Measurements from ENCODE around the gene ISCA1.

The ISCA1 gene

DNA sequence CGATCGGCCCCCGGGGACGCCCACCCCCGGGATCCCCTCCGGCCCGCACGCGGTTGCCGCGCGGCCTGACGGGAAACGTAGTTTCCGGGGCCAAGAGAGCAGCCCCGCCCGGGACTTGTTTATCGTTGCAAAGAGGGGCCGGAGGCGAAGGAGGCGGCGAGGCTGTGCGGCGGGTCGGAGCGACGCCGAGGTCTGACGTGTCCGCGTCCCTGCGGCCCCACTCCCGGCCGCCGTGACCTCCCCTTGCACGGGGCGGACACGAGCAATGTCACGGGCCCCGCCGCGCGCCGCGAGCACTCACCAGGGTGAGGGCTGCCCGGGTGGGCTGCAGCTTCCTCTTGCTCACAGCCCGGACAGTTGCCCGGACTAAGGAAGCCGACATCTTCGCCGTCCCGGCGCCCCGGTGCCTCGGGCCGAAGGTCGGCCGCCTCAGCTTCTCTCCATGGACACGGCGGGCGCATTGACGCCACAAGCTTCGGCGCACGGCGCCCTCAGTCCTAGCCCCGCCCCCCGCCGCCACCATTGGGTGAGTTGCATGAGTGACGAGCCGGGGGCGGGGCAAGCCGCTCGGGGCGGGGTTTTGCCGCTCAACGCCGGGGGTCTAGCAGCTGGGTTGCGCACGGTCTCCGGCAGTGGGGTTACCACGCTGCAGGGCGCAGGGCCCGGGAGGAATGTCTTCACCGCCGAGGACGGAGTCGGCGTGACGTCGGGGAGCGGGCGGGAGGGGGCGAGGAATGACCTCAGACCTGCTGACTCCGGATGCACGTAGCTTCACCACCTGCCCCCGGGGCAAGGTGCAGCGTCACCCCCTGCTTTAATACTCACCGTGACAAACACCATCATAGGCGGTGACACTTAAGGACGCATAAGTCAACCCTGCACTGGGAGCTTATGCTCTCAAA, at the start of gene ISCA1:
Gene ISCA1 (minus strand): TSS at position 462 of the 902 bp plus-strand sequence. CDS start 80 bp downstream, at position 382.
- TF ChIP-seq, protein P1, sequence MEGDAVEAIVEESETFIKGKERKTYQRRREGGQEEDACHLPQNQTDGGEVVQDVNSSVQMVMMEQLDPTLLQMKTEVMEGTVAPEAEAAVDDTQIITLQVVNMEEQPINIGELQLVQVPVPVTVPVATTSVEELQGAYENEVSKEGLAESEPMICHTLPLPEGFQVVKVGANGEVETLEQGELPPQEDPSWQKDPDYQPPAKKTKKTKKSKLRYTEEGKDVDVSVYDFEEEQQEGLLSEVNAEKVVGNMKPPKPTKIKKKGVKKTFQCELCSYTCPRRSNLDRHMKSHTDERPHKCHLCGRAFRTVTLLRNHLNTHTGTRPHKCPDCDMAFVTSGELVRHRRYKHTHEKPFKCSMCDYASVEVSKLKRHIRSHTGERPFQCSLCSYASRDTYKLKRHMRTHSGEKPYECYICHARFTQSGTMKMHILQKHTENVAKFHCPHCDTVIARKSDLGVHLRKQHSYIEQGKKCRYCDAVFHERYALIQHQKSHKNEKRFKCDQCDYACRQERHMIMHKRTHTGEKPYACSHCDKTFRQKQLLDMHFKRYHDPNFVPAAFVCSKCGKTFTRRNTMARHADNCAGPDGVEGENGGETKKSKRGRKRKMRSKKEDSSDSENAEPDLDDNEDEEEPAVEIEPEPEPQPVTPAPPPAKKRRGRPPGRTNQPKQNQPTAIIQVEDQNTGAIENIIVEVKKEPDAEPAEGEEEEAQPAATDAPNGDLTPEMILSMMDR (IDR thresholded peaks at IDR 0.05; ENCODE audit: low read depth, low read length, missing control alignments) = no peak
- in situ Hi-C loops (cut with HindIII; ENCODE audit: low sequenced_read_pairs) = no loop called here
- peak within 1 kb of the TSS; percentile 85 for H3K4me3 ChIP-seq (ENCODE audit: low read depth, low read length)
- DNase-seq (ENCODE audit: low read depth) = peak; percentile 77

DNA sequence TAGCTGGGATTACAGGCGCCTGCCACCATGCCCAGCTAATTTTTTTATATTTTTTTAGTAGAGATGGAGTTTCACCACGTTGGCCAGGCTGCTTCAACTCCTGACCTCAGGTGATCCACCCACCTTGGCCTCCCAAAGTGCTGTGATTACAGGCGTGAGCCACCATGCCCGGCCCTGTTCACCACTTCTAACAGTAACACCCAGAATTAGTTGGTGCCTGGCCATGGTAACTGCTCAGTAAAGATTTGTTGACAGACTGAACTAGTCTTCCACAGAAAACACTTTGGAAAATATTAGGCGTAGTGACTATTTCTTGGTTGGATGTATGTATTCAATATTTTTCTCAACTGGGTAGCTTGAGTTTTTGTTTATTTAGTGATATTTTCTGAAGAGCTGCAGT, 47.8 kb upstream of the ISCA1 start:
- in situ Hi-C loops (cut with HindIII; ENCODE audit: low sequenced_read_pairs) = no loop called here
- DNase-seq (ENCODE audit: low read depth) = no peak
- H3K4me3 ChIP-seq (ENCODE audit: low read depth, low read length) = no peak overlapping the region
- TF ChIP-seq, protein P1 (IDR thresholded peaks at IDR 0.05; ENCODE audit: low read depth, low read length, missing control alignments) = no peak

DNA sequence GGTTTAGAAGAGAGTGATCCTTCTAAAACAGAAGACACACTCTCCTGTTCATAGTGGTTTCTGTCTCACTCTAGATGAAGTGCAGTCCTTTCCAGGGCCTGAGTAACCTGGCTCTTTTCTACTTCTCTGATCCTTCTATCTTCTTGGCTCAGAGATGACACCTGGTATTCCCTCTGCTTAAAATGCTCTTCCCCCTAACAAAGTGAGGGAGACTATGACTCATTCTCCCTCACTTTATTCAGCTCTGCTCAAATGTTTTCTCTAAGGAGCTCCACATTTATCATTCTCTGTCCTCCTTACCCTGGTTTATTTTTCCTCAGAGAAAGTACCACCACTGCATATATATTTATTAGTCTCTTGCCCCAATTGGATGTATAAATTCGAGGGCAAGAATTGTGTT, 47.3 kb upstream of the ISCA1 start:
- H3K4me3 ChIP-seq (ENCODE audit: low read depth, low read length) = no peak overlapping the region
- no peak for DNase-seq (ENCODE audit: low read depth)
- in situ Hi-C loops (cut with HindIII; ENCODE audit: low sequenced_read_pairs) = no loop called here
- TF ChIP-seq, protein P1 (IDR thresholded peaks at IDR 0.05; ENCODE audit: low read depth, low read length, missing control alignments) = no peak

DNA sequence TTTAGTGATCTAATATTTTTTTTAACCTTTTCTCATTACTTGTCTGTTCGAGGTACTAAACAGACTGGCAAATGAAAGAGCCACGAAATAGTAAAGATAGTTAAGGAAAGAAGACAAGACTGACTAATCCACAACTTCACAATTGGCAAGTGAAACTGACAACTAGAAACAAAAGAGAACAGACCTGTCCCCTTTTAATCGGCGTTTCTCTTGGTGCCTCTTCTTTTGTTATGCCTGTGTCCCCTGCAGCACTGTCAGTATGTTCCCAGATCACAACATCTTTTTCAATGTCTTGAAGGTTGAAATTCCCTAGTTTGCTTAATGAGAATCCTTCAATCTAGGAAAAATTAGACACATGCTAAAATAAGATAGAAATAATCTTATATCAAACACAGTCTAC, 45.8 kb upstream of the ISCA1 start:
- in situ Hi-C loops (cut with HindIII; ENCODE audit: low sequenced_read_pairs) = no loop called here
- TF ChIP-seq, protein P1 (IDR thresholded peaks at IDR 0.05; ENCODE audit: low read depth, low read length, missing control alignments) = no peak
- DNase-seq (ENCODE audit: low read depth) = no peak
- no peak overlapping the region for H3K4me3 ChIP-seq (ENCODE audit: low read depth, low read length)

DNA sequence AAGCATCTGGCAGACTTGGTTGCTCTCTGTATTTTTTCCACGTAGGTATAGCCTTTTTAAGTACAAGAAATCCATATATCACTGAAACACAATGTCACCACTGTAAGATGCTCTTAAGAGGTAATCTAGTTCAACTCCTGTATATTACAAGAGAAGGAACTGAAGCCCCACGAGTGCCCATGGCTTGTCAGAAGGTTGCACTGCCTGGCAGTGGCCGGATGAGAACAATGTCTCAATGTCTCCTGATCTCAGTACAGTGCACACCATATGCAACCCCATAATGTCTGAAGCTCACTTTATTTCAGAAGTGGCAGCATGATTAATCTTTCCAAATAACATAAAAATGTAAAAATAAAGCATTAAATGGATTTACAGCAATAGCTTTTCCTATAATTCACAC, 44.2 kb upstream of the ISCA1 start:
- in situ Hi-C loops (cut with HindIII; ENCODE audit: low sequenced_read_pairs) = no loop called here
- DNase-seq (ENCODE audit: low read depth) = no peak
- TF ChIP-seq, protein P1 (IDR thresholded peaks at IDR 0.05; ENCODE audit: low read depth, low read length, missing control alignments) = no peak
- no peak overlapping the region for H3K4me3 ChIP-seq (ENCODE audit: low read depth, low read length)

DNA sequence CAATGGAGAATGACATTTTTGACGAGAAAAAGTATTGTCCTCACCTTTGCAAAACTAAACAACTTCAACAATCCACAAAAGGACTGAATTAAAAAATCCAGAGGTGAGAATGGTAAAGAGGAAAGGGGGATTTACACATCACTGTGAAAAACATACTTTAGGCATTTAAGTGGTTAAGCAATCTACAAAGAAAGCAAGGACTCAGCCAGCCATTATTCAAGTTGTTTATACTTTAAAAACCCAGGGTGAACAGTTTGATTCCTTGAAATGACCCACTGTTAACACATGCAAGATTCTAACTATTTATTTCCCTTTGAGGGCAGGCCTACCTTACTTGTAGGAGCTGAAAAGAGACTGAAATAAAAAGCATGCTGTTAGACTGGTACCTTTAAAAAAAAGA, 42.6 kb upstream of the ISCA1 start:
- in situ Hi-C loops (cut with HindIII; ENCODE audit: low sequenced_read_pairs) = no loop called here
- no peak for DNase-seq (ENCODE audit: low read depth)
- H3K4me3 ChIP-seq (ENCODE audit: low read depth, low read length) = no peak overlapping the region
- TF ChIP-seq, protein P1 (IDR thresholded peaks at IDR 0.05; ENCODE audit: low read depth, low read length, missing control alignments) = no peak
